ENCODE measurements around the gene SLC22A13. TPM values are rescaled to one million over a fixed set of nuclear protein-coding genes. Genes with fewer than 3 reads are reported as not detected.
A peak's percentile ranks its signal among the peaks of the same experiment; 100 is the strongest.
"Not testable (repeated sequence)": the region's sequence is repeated elsewhere in the genome, so short reads cannot be mapped to it uniquely, and the experiment has no call there.

Gene SLC22A13
- total RNA-seq, 1 donor from 2014 or later, result 0.30 TPM

DNA sequence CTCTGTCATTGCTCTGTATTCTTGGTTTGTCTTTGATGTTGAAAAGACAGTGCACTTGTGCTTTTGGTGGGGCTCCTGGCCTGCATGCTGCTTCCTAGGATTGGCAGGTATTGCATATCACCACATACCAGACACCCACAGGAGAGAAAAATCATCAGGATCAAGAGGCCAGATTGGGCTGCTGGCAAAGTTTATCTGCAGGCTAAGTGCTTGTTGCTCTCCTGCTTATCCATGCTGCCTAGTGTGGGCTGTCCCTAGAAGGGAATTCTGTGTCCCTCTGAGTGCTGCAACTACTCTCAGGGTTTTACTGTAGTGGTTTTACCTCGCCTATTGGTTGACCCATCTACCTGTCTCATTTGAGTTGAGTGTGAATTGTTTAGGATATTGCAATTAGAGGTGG, 833 bp upstream of the SLC22A13 start:
- DNase-seq, result no peak

GRCh38 chr3:38266810-38267209, 1.2 kb downstream of the SLC22A13 start:
- DNase-seq, result no peak

GRCh38 chr3:38267662-38268061, 2.0 kb downstream of the SLC22A13 start:
- DNase-seq, result no peak

GRCh38 chr3:38268087-38268486, 2.5 kb downstream of the SLC22A13 start:
- DNase-seq, result no peak

DNA sequence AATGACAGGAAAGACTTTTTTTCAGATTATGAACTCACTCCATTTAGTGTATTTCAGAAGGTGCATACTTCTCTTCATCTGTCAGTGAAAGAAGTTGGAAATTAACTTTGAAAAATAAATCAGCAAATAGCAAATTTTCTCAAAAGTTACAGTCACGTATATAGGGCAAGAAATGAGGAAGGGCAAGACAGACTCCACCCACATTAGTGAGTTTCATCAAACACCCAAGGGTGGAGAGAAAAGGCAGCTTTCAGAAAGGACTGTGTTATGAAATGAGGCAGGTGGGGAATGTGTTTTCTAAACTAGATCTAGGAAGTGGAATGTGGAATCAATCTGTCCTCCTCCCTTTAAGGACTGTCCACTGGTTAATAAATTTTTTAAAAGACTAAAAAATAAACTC, 2.9 kb downstream of the SLC22A13 start:
- no peak for DNase-seq

DNA sequence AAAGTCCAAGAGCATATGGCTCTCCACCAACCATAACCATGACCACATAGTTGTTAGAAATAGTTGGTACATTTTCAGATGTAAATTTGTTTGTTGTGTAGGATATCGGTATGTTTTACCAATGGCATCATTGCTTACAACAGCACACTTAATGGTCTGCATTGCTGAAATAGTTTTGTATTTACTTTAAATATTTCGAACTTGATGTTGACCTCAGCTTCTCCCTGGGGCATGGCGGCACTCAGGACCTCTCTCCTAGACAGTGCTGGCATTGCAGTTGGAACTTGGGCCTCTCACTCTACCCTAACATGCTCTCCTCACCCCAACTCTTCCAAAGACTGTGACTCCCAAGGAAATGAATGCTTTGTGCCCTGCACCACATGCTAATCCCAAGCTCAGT, 5.0 kb downstream of the SLC22A13 start:
- DNase-seq, result no peak

DNA sequence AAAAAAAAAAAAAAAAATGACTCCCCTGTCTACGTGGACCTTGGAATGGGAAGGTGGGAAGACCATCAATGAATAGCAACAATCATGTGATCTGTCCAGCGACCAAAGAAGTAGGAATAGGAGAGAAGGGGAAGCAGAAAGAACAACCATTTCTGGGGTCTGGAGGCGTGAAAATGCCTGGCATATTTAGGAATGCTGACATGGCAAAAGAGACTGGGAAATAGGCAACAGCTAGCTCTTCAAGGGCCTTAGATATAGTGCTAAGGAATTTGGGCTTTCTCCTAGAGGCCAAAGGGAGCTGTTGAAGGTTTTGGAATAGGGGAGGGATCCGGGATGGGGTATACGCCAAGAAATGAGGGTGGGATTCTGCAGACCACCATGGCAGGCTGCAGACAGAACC, 5.9 kb downstream of the SLC22A13 start:
- DNase-seq, result no peak

DNA sequence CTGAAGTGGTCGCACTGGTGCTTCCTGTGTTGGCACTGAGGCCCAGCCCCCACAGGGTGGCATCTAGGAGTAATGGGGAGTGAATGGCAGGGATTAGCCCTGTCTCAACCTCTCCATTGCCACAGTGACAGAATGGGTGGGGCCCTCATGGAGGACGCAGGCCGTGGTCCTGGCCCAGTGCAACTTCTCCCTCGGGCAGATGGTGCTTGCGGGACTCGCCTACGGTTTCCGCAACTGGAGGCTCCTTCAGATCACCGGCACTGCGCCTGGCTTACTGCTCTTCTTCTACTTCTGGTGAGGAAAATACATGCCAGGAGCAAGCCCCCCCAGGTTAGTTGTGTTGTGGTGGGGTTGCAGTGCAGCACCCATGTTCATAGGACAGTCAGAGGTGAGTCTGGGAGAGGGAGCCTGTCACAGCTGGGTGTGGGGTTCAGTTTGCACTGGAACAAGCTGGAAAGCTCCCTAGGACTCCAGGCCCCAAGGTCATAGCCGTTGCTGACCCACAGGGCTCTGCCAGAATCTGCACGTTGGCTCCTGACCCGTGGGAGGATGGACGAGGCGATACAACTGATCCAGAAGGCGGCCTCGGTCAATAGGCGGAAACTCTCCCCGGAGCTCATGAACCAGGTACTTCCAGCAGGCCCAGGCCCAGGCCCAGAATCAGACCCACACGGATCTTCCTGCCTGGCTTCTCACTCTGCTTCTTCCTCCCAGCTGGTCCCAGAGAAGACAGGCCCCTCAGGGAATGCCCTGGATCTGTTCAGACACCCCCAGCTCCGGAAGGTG, 9.4 kb downstream of the SLC22A13 start:
- no peak for DNase-seq

- DNase-seq, result no peak
Observed at GRCh38 chr3:38275658-38276057, 10.0 kb downstream of the SLC22A13 start.

DNA sequence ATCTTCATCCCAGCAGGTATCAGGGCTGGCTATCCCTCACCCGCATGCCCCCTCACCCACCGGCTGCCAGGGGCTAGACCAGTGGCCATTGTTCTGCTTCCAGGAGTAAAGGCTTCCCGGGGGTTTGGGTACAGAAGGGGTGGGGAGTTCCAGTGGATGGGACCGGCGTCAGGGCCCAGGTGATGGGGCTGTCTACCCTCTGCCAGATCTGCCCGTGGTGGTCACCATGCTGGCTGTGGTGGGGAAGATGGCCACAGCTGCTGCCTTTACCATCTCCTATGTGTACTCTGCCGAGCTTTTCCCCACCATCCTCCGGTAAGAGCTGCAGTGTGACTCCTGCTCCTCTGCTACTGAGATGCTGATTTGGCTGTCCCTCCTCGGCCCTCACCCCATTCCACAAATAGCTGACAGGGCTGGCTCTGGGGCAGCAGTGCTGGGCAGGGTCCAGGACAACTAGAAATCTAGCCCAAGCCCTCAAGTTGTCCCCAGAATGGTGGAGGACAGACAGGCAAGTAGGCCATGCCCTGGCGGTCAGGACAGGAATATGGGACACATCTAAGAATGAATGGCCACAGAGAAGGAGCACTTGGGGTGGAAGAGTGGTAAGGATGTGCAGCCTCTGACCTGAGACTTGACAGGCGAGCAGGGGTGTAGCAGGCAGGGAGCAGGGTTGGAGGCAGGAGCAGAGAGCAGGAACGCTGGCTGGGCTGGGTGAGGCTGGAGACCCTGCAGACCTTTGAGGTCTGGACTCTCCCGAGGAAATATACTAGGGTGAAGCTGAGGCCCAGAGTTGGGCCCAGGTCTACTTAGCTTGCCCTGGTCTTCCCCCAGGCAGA, 10.7 kb downstream of the SLC22A13 start:
- no peak for DNase-seq

- no peak for DNase-seq
Observed at GRCh38 chr3:38276917-38277630, 11.5 kb downstream of the SLC22A13 start.

GRCh38 chr3:38278841-38279240, 13.2 kb downstream of the SLC22A13 start:
- no peak for DNase-seq

DNA sequence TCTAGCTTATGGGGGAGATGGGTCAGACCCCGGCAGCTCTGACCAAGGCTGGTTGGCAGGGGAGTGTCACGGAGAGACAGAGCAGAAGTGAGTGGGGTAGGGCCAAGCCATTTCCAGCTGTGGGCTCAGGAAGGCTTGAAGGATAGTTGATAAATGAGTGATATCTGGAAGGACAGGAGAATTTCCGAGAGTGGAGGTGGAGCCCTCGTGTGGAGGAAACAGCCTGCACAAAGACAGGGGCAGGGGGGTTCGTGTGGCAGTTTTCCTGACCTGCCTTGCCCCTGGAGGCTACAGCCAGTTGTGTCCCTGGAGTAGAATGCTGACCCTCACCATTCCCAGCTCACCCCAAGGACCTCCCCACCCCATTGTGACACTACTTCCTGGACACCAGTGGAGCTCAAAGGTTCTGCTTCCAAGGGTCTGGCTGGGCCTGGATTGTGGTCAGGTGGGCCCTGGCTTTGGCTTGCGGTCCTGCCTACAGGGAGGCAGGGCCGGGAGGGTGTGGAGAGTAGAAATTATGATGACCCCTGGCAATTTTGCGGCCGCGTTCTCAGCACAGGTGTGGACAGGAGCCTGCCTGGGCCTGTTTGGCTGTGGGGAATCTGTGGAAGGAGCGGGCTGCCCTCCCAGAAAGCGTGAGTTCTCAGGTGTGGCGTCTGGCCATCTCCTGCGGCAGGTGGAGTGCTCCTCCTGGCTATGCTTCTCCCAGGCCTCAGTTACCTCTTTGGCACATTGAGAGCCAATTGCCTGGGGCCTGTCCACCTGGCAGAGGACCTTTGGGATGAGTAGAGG, 16.5 kb downstream of the SLC22A13 start, which contains the start of gene SLC22A14:
Gene SLC22A14 (plus strand): TSS at position 400 of the 792 bp plus-strand sequence. CDS start 23,733 bp downstream, outside the sequence.
- DNase-seq, result no peak

- DNase-seq, result peak; percentile 92
Observed at GRCh38 chr3:38283810-38284755, 18.5 kb downstream of the SLC22A13 start.

DNA sequence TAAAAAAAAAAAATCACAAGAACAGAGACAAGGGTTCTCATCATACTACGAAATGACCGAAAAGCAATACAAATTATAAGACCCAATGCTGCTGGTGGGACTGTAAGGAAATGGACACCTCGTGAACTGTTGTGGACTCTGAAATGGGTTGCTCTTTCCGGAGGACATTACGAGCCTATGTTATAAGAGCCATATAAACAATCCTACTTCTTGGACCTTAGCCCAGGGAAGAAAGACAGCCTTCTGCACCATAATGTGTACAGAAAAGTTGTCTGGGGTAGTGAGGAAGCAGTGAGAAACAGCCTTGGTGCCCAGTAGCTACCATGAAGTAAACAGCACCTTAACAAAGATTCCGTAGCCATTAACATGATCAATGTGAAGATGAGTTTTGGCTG, 19.1 kb downstream of the SLC22A13 start:
- no peak for DNase-seq

- DNase-seq, result not testable (repeated sequence)
Observed at GRCh38 chr3:38289286-38290217, 23.9 kb downstream of the SLC22A13 start.

DNA sequence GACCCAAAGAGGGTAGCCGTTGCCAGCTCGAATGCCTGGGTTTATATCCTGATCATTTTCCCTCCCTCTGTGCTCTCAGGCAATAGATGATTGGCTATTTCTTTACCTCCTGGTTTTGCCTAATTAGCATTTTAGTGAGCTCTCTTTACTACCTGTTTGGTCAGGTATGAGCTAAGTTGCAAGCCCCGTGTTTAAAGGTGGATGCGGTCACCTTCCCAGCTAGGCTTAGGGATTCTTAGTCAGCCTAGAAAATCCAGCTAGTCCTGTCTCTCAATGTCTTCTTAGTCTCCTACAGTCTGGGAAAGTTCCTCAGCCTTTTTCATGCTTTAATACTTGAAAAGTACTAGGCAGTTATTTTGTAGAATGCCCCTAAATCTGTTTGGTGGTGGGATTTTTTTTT, 31.4 kb downstream of the SLC22A13 start:
- DNase-seq, result not testable (repeated sequence)

DNA sequence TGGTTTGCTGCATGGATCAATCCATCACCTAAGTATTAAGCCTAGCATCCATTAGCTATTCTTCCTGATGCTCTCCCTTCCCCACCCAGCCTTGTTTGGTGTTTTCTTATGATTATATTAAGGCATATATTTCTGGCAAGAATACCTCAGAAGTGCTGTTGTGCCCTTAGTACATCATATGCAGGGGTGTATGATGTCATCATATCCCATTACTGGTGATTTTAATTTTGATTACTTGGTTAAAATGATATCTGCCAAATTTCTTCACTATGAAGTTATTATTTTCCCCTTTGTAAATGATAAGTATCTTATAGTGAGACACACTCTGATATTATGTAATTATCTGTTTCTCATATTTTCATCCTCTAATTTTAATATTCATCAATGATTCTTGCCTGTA, 31.9 kb downstream of the SLC22A13 start:
- no peak for DNase-seq

DNA sequence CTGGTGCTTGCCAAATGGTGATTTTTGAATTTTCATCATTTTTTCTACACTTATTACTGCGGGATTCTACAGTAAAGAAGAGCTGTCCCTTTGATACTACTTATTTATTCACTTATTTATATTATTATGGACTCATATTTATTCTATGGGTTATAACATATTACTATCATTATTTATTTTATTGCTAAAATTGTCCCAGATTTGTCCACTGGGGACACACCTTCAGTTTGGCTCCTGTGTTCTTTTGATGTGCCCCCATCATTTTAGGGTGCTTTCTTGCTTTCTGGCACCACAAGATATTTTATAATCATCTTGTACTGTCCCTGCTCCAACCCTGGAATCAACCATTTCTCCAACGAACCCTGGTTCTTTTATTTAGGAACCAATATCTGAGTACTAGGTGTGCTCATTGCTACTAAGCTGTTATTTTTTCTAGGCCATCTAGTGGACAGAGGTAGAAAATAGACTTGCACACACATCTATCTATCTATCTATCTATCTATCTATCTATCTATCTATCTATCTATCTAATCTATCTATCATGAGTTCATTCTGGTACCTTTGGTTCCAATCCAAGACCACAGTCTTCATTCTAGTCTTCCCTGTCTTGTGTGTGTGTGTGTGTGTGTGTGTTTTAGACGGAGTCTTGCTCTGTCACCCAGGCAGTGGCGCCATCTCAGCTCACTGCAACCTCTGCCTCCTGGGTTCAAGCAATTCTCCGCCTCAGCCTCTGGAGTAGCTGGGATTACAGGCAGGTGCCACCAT, 32.5 kb downstream of the SLC22A13 start:
- no peak for DNase-seq
